Osteocyte (in vitro differentiated cells): ENCODE results near the gene PDE11A. TPM values are rescaled to one million over a fixed set of nuclear protein-coding genes. Genes with fewer than 3 reads are reported as not detected.

Source experiments
- DNase-seq: peaks from one replicate; pipeline ENCODE4 v3.0.0; 2021; ENCODE audit warnings: mixed read lengths; ENCODE audit not compliant: unreplicated experiment; ENCODE audit errors: extremely low spot score
- H3K27ac Mint-ChIP-seq: one replicate; pipeline ENCODE4 v1.8.0; 2021; ENCODE audit warnings: mild to moderate bottlenecking, mixed read lengths; ENCODE audit not compliant: unreplicated experiment
- H3K27me3 Mint-ChIP-seq: one replicate; pipeline ENCODE4 v1.8.0; 2021; ENCODE audit warnings: mixed read lengths; ENCODE audit not compliant: unreplicated experiment
- H3K36me3 Mint-ChIP-seq: one replicate; pipeline ENCODE4 v1.8.0; 2021; ENCODE audit warnings: mixed read lengths; ENCODE audit not compliant: unreplicated experiment
- H3K4me1 Mint-ChIP-seq: one replicate; pipeline ENCODE4 v1.8.0; 2021; ENCODE audit warnings: mixed read lengths; ENCODE audit not compliant: unreplicated experiment
- H3K4me3 Mint-ChIP-seq: one replicate; pipeline ENCODE4 v1.8.0; 2021; ENCODE audit warnings: mild to moderate bottlenecking, moderate library complexity, mixed read lengths; ENCODE audit not compliant: unreplicated experiment
- H3K9me3 Mint-ChIP-seq: one replicate; pipeline ENCODE4 v1.8.0; 2021; ENCODE audit warnings: mixed read lengths; ENCODE audit not compliant: unreplicated experiment
- CTCF ChIP-seq: fragments of 200-600 bp; sonication (generic); IDR thresholded peaks from 2 replicates; pipeline ENCODE4 v1.5.0; 2021; ENCODE audit warnings: antibody characterized with exemption, mild to moderate bottlenecking, moderate library complexity
- total RNA-seq: library from RNA; stranded (reverse); gene quantifications from 2 replicates; pipeline ENCODE4 v1.2.1, GENCODE V29; 2021

PDE11A gene
- total RNA-seq, 1 donor from 2014 or later, result 0.05 TPM

GRCh38 chr2:177692783-177693269 is 379.8 kb downstream of the PDE11A start:
- peaks cover 10% of the 10 kb centered on the region for H3K27me3 Mint-ChIP-seq
- H3K9me3 Mint-ChIP-seq, result no peaks in the 10 kb centered on the region
- no peak for TF ChIP-seq CTCF
- H3K4me3 Mint-ChIP-seq, result no peak overlapping the region
- no peaks in the 10 kb centered on the region for H3K4me1 Mint-ChIP-seq
- DNase-seq, result no peak
- H3K36me3 Mint-ChIP-seq, result no peaks in the 10 kb centered on the region
- H3K27ac Mint-ChIP-seq, result no peak overlapping the region

- Mint-ChIP-seq H3K27me3 (peaks cover 10% of the 10 kb centered on the region), H3K4me1 (no peaks in the 10 kb centered on the region), H3K36me3 (no peaks in the 10 kb centered on the region), H3K27ac (no peak overlapping the region), H3K4me3 (no peak overlapping the region), H3K9me3 (no peaks in the 10 kb centered on the region)
- DNase-seq, result no peak
- TF ChIP-seq CTCF, result no peak
These were observed 380.4 kb downstream of the PDE11A start for GRCh38 chr2:177692042-177692782.

- TF ChIP-seq CTCF, result no peak
- Mint-ChIP-seq H3K9me3 (no peaks in the 10 kb centered on the region), H3K27ac (no peak overlapping the region), H3K36me3 (no peaks in the 10 kb centered on the region), H3K4me3 (no peak overlapping the region), H3K4me1 (no peaks in the 10 kb centered on the region), H3K27me3 (peaks cover 6% of the 10 kb centered on the region)
- no peak for DNase-seq
These were observed 381.4 kb downstream of the PDE11A start for GRCh38 chr2:177691177-177691576.

GRCh38 chr2:177689623-177690022 is 383.0 kb downstream of the PDE11A start:
- H3K27me3 Mint-ChIP-seq, result no peaks in the 10 kb centered on the region
- no peaks in the 10 kb centered on the region for H3K9me3 Mint-ChIP-seq
- DNase-seq, result no peak
- no peaks in the 10 kb centered on the region for H3K4me1 Mint-ChIP-seq
- no peak overlapping the region for H3K4me3 Mint-ChIP-seq
- H3K36me3 Mint-ChIP-seq, result no peaks in the 10 kb centered on the region
- TF ChIP-seq CTCF, result no peak
- no peak overlapping the region for H3K27ac Mint-ChIP-seq

- Mint-ChIP-seq H3K27me3 (no peaks in the 10 kb centered on the region), H3K27ac (no peak overlapping the region), H3K4me1 (no peaks in the 10 kb centered on the region), H3K36me3 (no peaks in the 10 kb centered on the region), H3K9me3 (no peaks in the 10 kb centered on the region), H3K4me3 (no peak overlapping the region)
- no peak for TF ChIP-seq CTCF
- no peak for DNase-seq
These were observed 383.7 kb downstream of the PDE11A start for GRCh38 chr2:177688844-177689243.
